Heart left ventricle (tissue), 16 donors: Measurements from ENCODE around the gene TTC21B. TPM values are rescaled to one million over a fixed set of nuclear protein-coding genes. Genes with fewer than 3 reads are reported as not detected.

Source experiments
- ATAC-seq, 4 donors: fragments of 200-7000 bp; cut with Tn5 transposase; one replicate each; pipeline ENCODE4 v1.9.1; 2020 to 2022; ENCODE audit warnings: moderate library complexity in 4 of 4, mild to moderate bottlenecking in 3 of 4, moderate number of reproducible peaks in 1 of 4
- DNase-seq, 5 donors: peaks; one replicate each; pipeline ENCODE4 v3.0.0-alpha.2; 2020
- H3K27ac ChIP-seq, 12 donors: fragments of 200-600 bp; sonication (generic) in 4 of 12; one replicate each; pipeline versions ENCODE4 v1.5.0 to v1.8.0; 2016 to 2022; ENCODE audit warnings: mild to moderate bottlenecking in 2 of 12
- H3K27me3 ChIP-seq, 9 donors: fragments of 200-600 bp; sonication (generic) in 2 of 9; one replicate each; pipeline versions ENCODE4 v1.5.1 to v1.8.0; 2016 to 2022; ENCODE audit warnings: mild to moderate bottlenecking in 3 of 9
- H3K36me3 ChIP-seq, 9 donors: fragments of 200-600 bp; sonication (generic) in 2 of 9; one replicate each; pipeline versions ENCODE4 v1.5.0 to v1.8.0; 2018 to 2022; ENCODE audit warnings: mild to moderate bottlenecking in 2 of 9
- H3K4me1 ChIP-seq, 12 donors: fragments of 200-600 bp; sonication (generic) in 4 of 12; one replicate each; pipeline versions ENCODE4 v1.5.0 to v1.8.0; 2016 to 2022; ENCODE audit warnings: mild to moderate bottlenecking in 3 of 12
- H3K4me3 ChIP-seq, 12 donors: fragments of 200-600 bp; sonication (generic) in 4 of 12; one replicate each; pipeline versions ENCODE4 v1.5.0 to v1.8.0; 2017 to 2022; ENCODE audit warnings: mild to moderate bottlenecking in 9 of 12, moderate library complexity in 4 of 12
- H3K9me3 ChIP-seq, 12 donors: fragments of 200-600 bp; sonication (generic) in 4 of 12; one replicate each; pipeline versions ENCODE4 v1.5.0 to v1.8.0; 2016 to 2022; ENCODE audit warnings: mild to moderate bottlenecking in 1 of 12
- CTCF ChIP-seq, 12 donors: fragments of 200-600 bp; sonication (generic) in 4 of 12; IDR thresholded peaks; one replicate each; pipeline versions ENCODE4 v1.5.0 to v1.8.0; 2018 to 2022; ENCODE audit warnings: antibody characterized with exemption in 12 of 12, mild to moderate bottlenecking in 5 of 12
- POLR2A ChIP-seq, 2 donors: fragments of 450-650 bp; IDR thresholded peaks; one replicate each; pipeline ENCODE4 v1.6.1; 2017; ENCODE audit warnings: antibody characterized with exemption in 2 of 2, mild to moderate bottlenecking in 2 of 2, moderate library complexity in 2 of 2
- WGBS, 4 donors: extraction: QIAGEN DNeasy Blood & Tissue Kit in 2 of 4; methylation state at CpG; one replicate each; pipeline versions ENCODE4 v1.1.5 to v1.1.7; 2013 to 2018; 5-methylcytosine and 5-hydroxymethylcytosine counted together
- intact Hi-C, 10 donors: fragments of 100-400 bp; cut with DNase I; formaldehyde crosslinking; loops; one replicate each; pipeline versions ENCODE4 v1.11.1 to v1.14.2; 2022
- polyA plus RNA-seq, 2 donors: library from polyadenylated mRNA; stranded (reverse); fragments of 200-250 nt; gene quantifications; one replicate each; pipeline ENCODE4 v1.2.3, GENCODE V29; 2013
- total RNA-seq, 9 donors: library from RNA; depleted of rRNA in 2 of 9; stranded (reverse); fragments of >200 nt in 2 of 9; fragmentation: NEBNext Ultra II Directional in 3 of 9; extraction: Animal tissue kit (Norgen Biotek cat#: 25700) in 3 of 9; gene quantifications; one replicate each; pipeline versions ENCODE4 v1.1.0 to v1.2.4, GENCODE V29; 2016 to 2023
- donor health status: ischemic (EF 13 %, LVEDD 7.1; RV severe dilation, severe dysfunction).
- donor health status: healthy with polysubstance abuse.
- donor health status: DM: no; HTN: yes; CAD: no.
- donor health status: DM: no; HTN: no; CAD: no.
- donor health status: ischemic (EF 25% LVEDD 6.9; RV normal size, moderate dysfunction).
- donor health status: ischemic (EF 25% LVEDD 5.7; RV mildly dilated, moderate dysfunction).
- donor health status: healthy.
- donor health status: DM: yes; HTN: yes; CAD: no.
- donor health status: ischemic (EF 35%, LVEDD 5.7; RV mildly dilated, moderate dysfunction).
- donor health status: nonischemic (EF 11% LVEDD 7.7; RV severe dilation, severe dysfunction).
- donor health status: DM: yes; HTN: yes; CAD: no.
- donor health status: PGD.
- donor health status: ischemic (EF 29% LVEDD 5.4; RV normal size, mild dysfunction).
- donor health status: nonischemic (EF 23%, LVEDD 6.1; RV moderate dilation, normal function).

TTC21B gene
- total and polyA plus RNA-seq, 11 donors: 3.7 to 16.1 (median 12.0) TPM

GRCh38 chr2:165933211-165933910 is 20.2 kb downstream of the TTC21B start:
- TF ChIP-seq CTCF (IDR thresholded peaks at IDR 0.05): no peak
- TF ChIP-seq POLR2A (IDR thresholded peaks at IDR 0.05): no peak
- H3K27me3 ChIP-seq: no peaks in the 10 kb centered on the region
- no peak overlapping the region for H3K4me3 ChIP-seq
- DNase-seq: no peak
- no peaks in the 10 kb centered on the region for H3K4me1 ChIP-seq
- H3K27ac ChIP-seq: no peak overlapping the region
- peaks cover 0 to 96% (median 64%) of the 10 kb centered on the region in 9 donors for H3K36me3 ChIP-seq
- intact Hi-C loops: no loop called here
- no peaks in the 10 kb centered on the region for H3K9me3 ChIP-seq
- WGBS, 4 donors: 90 to 96% (median 93%) methylated on average over 4 of the region's 4 CpGs
- ATAC-seq: no peak

- H3K4me1 ChIP-seq: no peaks in the 10 kb centered on the region
- no peak for ATAC-seq
- H3K4me3 ChIP-seq: no peak overlapping the region
- TF ChIP-seq POLR2A (IDR thresholded peaks at IDR 0.05) (no peak), CTCF (IDR thresholded peaks at IDR 0.05) (no peak)
- H3K36me3 ChIP-seq: peaks cover 0 to 95% (median 84%) of the 10 kb centered on the region in 9 donors
- H3K9me3 ChIP-seq: no peaks in the 10 kb centered on the region
- H3K27ac ChIP-seq: no peak overlapping the region
- DNase-seq: no peak
- no peaks in the 10 kb centered on the region for H3K27me3 ChIP-seq
- WGBS, 4 donors: 94 to 100% (median 98%) methylated on average over 1 of the region's 1 CpG
- intact Hi-C loops: no loop called here
Observed at GRCh38 chr2:165927774-165928173, 25.8 kb downstream of the TTC21B start.

GRCh38 chr2:165927353-165927752 is 26.2 kb downstream of the TTC21B start:
- no peak for TF ChIP-seq CTCF (IDR thresholded peaks at IDR 0.05)
- TF ChIP-seq POLR2A (IDR thresholded peaks at IDR 0.05): no peak
- no peaks in the 10 kb centered on the region for H3K9me3 ChIP-seq
- H3K4me1 ChIP-seq: no peaks in the 10 kb centered on the region
- intact Hi-C loops: no loop called here
- H3K36me3 ChIP-seq: peaks cover 0 to 95% (median 84%) of the 10 kb centered on the region in 9 donors
- H3K27me3 ChIP-seq: no peaks in the 10 kb centered on the region
- H3K27ac ChIP-seq: no peak overlapping the region
- no peak overlapping the region for H3K4me3 ChIP-seq
- no peak for DNase-seq
- WGBS, 4 donors: 97 to 100% (median 100%) methylated on average over 1 of the region's 1 CpG
- no peak for ATAC-seq

- no peak for TF ChIP-seq CTCF (IDR thresholded peaks at IDR 0.05)
- no peak for TF ChIP-seq POLR2A (IDR thresholded peaks at IDR 0.05)
- 74 to 97% (median 96%) methylated on average over 2 of the region's 2 CpGs for WGBS, 4 donors
- peaks cover 0 to 92% (median 60%) of the 10 kb centered on the region in 9 donors for H3K36me3 ChIP-seq
- H3K4me3 ChIP-seq: no peak overlapping the region
- no peak overlapping the region for H3K27ac ChIP-seq
- no peaks in the 10 kb centered on the region for H3K27me3 ChIP-seq
- no peak for ATAC-seq
- intact Hi-C loops: no loop called here
- no peak for DNase-seq
- no peaks in the 10 kb centered on the region for H3K9me3 ChIP-seq
- no peaks in the 10 kb centered on the region for H3K4me1 ChIP-seq
Observed at GRCh38 chr2:165924946-165925345, 28.6 kb downstream of the TTC21B start.
